Astrocyte (in vitro differentiated cells and primary cell): ENCODE results near the gene CCDC187.

ENCODE experiments used
- EZH2 ChIP-seq: IDR thresholded peaks from 2 replicates; pipeline ENCODE4 v1.6.1; 2012; ENCODE audit warnings: mild to moderate bottlenecking, low read length, inconsistent platforms; ENCODE audit not compliant: insufficient read depth
- TF ChIP-seq, protein P1 (sequence below): IDR thresholded peaks from 2 replicates; pipeline ENCODE4 v1.5.1; 2011; ENCODE audit warnings: low read depth, mild to moderate bottlenecking, inconsistent platforms, low read length, moderate library complexity; ENCODE audit not compliant: insufficient read depth

DNA sequence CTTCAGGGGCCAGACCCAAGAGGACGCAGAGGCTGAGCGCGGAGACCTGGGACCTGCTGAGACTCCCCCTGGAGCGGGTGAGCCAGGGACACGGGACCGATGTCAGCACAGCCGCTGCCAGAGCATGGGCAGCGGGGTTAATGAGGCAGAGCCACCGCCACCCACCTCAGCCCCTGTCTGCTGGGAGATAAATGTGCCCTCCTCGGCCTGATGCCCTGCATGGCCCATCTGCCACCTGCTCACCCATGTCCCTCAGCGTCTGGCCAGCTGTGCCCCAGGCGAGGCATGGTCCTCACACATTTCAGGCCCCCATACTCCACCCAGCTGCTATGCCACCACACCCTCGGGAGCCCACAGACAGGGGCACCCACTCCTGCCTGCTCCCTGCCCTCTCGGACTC lies 44.8 kb upstream of the CCDC187 start:
- TF ChIP-seq, protein P1, sequence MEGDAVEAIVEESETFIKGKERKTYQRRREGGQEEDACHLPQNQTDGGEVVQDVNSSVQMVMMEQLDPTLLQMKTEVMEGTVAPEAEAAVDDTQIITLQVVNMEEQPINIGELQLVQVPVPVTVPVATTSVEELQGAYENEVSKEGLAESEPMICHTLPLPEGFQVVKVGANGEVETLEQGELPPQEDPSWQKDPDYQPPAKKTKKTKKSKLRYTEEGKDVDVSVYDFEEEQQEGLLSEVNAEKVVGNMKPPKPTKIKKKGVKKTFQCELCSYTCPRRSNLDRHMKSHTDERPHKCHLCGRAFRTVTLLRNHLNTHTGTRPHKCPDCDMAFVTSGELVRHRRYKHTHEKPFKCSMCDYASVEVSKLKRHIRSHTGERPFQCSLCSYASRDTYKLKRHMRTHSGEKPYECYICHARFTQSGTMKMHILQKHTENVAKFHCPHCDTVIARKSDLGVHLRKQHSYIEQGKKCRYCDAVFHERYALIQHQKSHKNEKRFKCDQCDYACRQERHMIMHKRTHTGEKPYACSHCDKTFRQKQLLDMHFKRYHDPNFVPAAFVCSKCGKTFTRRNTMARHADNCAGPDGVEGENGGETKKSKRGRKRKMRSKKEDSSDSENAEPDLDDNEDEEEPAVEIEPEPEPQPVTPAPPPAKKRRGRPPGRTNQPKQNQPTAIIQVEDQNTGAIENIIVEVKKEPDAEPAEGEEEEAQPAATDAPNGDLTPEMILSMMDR, result no peak
- TF ChIP-seq EZH2, result no peak
